Activated naive CD4-positive, alpha-beta T cell treated with anti-CD3 and anti-CD28 coated beads, Interleukin-2, amount 10 ng/mL, durations not matched to agents 7 days and 5 days (primary cell): Measurements from ENCODE around the gene TMEM43.

Source experiments
- CTCF ChIA-PET: fragments of 350-600 bp; sonication (Branson Sonifier 250); formaldehyde crosslinking; loops from one replicate; lab custom pipeline; 2021; ENCODE audit warnings: antibody characterized with exemption; lab: Charles Lee
- DNase-seq: peaks from one replicate; pipeline ENCODE4 v3.0.0-alpha.2; 2020
- H3K27ac Mint-ChIP-seq: one replicate; pipeline ENCODE4 v1.8.0; 2021; ENCODE audit warnings: mild to moderate bottlenecking, moderate library complexity, mixed read lengths
- H3K27me3 Mint-ChIP-seq: one replicate; pipeline ENCODE4 v1.8.0; 2021; ENCODE audit warnings: mild to moderate bottlenecking, mixed read lengths
- H3K36me3 Mint-ChIP-seq: one replicate; pipeline ENCODE4 v1.8.0; 2021; ENCODE audit warnings: mixed read lengths
- H3K4me1 Mint-ChIP-seq: one replicate; pipeline ENCODE4 v1.8.0; 2021; ENCODE audit warnings: mixed read lengths
- H3K4me3 Mint-ChIP-seq: one replicate; pipeline ENCODE4 v1.8.0; 2021; ENCODE audit warnings: mild to moderate bottlenecking, moderate library complexity, mixed read lengths
- H3K9me3 Mint-ChIP-seq: one replicate; pipeline ENCODE4 v1.8.0; 2021; ENCODE audit warnings: mixed read lengths

The TMEM43 gene

GRCh38 chr3:14126017-14126886 lies 1.4 kb downstream of the TMEM43 start:
- Mint-ChIP-seq H3K36me3 (peaks cover 39% of the 10 kb centered on the region), H3K4me3 (peak overlapping the region; percentile 95), H3K27ac (peak overlapping the region; percentile 94), H3K9me3 (no peaks in the 10 kb centered on the region), H3K27me3 (no peaks in the 10 kb centered on the region), H3K4me1 (peaks cover 51% of the 10 kb centered on the region)
- DNase-seq: no peak
- CTCF ChIA-PET: interaction anchor here (0.9 to 3.6 kb wide), 5 partner anchors 12 to 229 kb away, joined by 4 to 22 read pairs (median 15); partner anchors contain the start of genes LSM3 and XPC

- no peaks in the 10 kb centered on the region for H3K27me3 Mint-ChIP-seq
- peaks cover 41% of the 10 kb centered on the region for H3K36me3 Mint-ChIP-seq
- H3K4me3 Mint-ChIP-seq: peak overlapping the region; percentile 95
- DNase-seq: peak; percentile 14
- peak overlapping the region; percentile 42 for H3K27ac Mint-ChIP-seq
- CTCF ChIA-PET: interaction anchor here (1.6 kb wide), 1 partner anchor 230 kb away, joined by 4 read pairs; no protein-coding TSS in a partner anchor
- peaks cover 51% of the 10 kb centered on the region for H3K4me1 Mint-ChIP-seq
- H3K9me3 Mint-ChIP-seq: no peaks in the 10 kb centered on the region
Measured at GRCh38 chr3:14126887-14127505, 2.1 kb downstream of the TMEM43 start.

GRCh38 chr3:14127516-14128161 lies 2.8 kb downstream of the TMEM43 start:
- Mint-ChIP-seq H3K4me3 (no peak overlapping the region), H3K36me3 (peaks cover 48% of the 10 kb centered on the region), H3K27me3 (no peaks in the 10 kb centered on the region), H3K27ac (no peak overlapping the region), H3K9me3 (no peaks in the 10 kb centered on the region), H3K4me1 (peaks cover 45% of the 10 kb centered on the region)
- CTCF ChIA-PET: interaction anchor here (1.6 kb wide), 1 partner anchor 231 kb away, joined by 4 read pairs; no protein-coding TSS in a partner anchor
- peak; percentile 13 for DNase-seq

GRCh38 chr3:14128724-14129123 lies 3.9 kb downstream of the TMEM43 start:
- no peaks in the 10 kb centered on the region for H3K27me3 Mint-ChIP-seq
- CTCF ChIA-PET: no interaction called here
- no peak overlapping the region for H3K27ac Mint-ChIP-seq
- H3K36me3 Mint-ChIP-seq: peaks cover 52% of the 10 kb centered on the region
- H3K4me3 Mint-ChIP-seq: no peak overlapping the region
- no peaks in the 10 kb centered on the region for H3K9me3 Mint-ChIP-seq
- no peak for DNase-seq
- H3K4me1 Mint-ChIP-seq: peaks cover 34% of the 10 kb centered on the region

- H3K9me3 Mint-ChIP-seq: no peaks in the 10 kb centered on the region
- H3K4me3 Mint-ChIP-seq: no peak overlapping the region
- no peaks in the 10 kb centered on the region for H3K27me3 Mint-ChIP-seq
- peaks cover 58% of the 10 kb centered on the region for H3K36me3 Mint-ChIP-seq
- CTCF ChIA-PET: no interaction called here
- peaks cover 30% of the 10 kb centered on the region for H3K4me1 Mint-ChIP-seq
- DNase-seq: no peak
- peak overlapping the region; percentile 24 for H3K27ac Mint-ChIP-seq
Measured at GRCh38 chr3:14129296-14129695, 4.4 kb downstream of the TMEM43 start.

- Mint-ChIP-seq H3K4me3 (no peak overlapping the region), H3K27ac (no peak overlapping the region), H3K4me1 (peaks cover 30% of the 10 kb centered on the region), H3K9me3 (no peaks in the 10 kb centered on the region), H3K27me3 (no peaks in the 10 kb centered on the region), H3K36me3 (peaks cover 60% of the 10 kb centered on the region)
- CTCF ChIA-PET: no interaction called here
- no peak for DNase-seq
Measured at GRCh38 chr3:14130230-14130629, 5.4 kb downstream of the TMEM43 start.

GRCh38 chr3:14130707-14131106 lies 5.9 kb downstream of the TMEM43 start:
- H3K4me3 Mint-ChIP-seq: no peak overlapping the region
- H3K27me3 Mint-ChIP-seq: no peaks in the 10 kb centered on the region
- peaks cover 61% of the 10 kb centered on the region for H3K36me3 Mint-ChIP-seq
- no peak overlapping the region for H3K27ac Mint-ChIP-seq
- no peak for DNase-seq
- CTCF ChIA-PET: no interaction called here
- H3K9me3 Mint-ChIP-seq: no peaks in the 10 kb centered on the region
- H3K4me1 Mint-ChIP-seq: peaks cover 29% of the 10 kb centered on the region

- no peak overlapping the region for H3K4me3 Mint-ChIP-seq
- no peaks in the 10 kb centered on the region for H3K27me3 Mint-ChIP-seq
- DNase-seq: no peak
- CTCF ChIA-PET: no interaction called here
- peaks cover 25% of the 10 kb centered on the region for H3K4me1 Mint-ChIP-seq
- no peaks in the 10 kb centered on the region for H3K9me3 Mint-ChIP-seq
- H3K36me3 Mint-ChIP-seq: peaks cover 65% of the 10 kb centered on the region
- no peak overlapping the region for H3K27ac Mint-ChIP-seq
Measured at GRCh38 chr3:14131134-14131533, 6.3 kb downstream of the TMEM43 start.

GRCh38 chr3:14132120-14132519 lies 7.3 kb downstream of the TMEM43 start:
- Mint-ChIP-seq H3K27ac (no peak overlapping the region), H3K9me3 (no peaks in the 10 kb centered on the region), H3K36me3 (peaks cover 63% of the 10 kb centered on the region), H3K4me1 (peaks cover 15% of the 10 kb centered on the region), H3K27me3 (no peaks in the 10 kb centered on the region), H3K4me3 (no peak overlapping the region)
- DNase-seq: peak; percentile 9
- CTCF ChIA-PET: no interaction called here

GRCh38 chr3:14132689-14133088 lies 7.8 kb downstream of the TMEM43 start:
- DNase-seq: no peak
- H3K36me3 Mint-ChIP-seq: peaks cover 58% of the 10 kb centered on the region
- peaks cover 10% of the 10 kb centered on the region for H3K4me1 Mint-ChIP-seq
- CTCF ChIA-PET: no interaction called here
- H3K27ac Mint-ChIP-seq: no peak overlapping the region
- H3K4me3 Mint-ChIP-seq: no peak overlapping the region
- no peaks in the 10 kb centered on the region for H3K27me3 Mint-ChIP-seq
- no peaks in the 10 kb centered on the region for H3K9me3 Mint-ChIP-seq

GRCh38 chr3:14133188-14133800 lies 8.4 kb downstream of the TMEM43 start:
- CTCF ChIA-PET: no interaction called here
- H3K27ac Mint-ChIP-seq: no peak overlapping the region

GRCh38 chr3:14133876-14134275 lies 9.0 kb downstream of the TMEM43 start:
- DNase-seq: no peak
- H3K27ac Mint-ChIP-seq: no peak overlapping the region
- H3K36me3 Mint-ChIP-seq: peaks cover 52% of the 10 kb centered on the region
- H3K4me3 Mint-ChIP-seq: no peak overlapping the region
- H3K27me3 Mint-ChIP-seq: no peaks in the 10 kb centered on the region
- H3K9me3 Mint-ChIP-seq: no peaks in the 10 kb centered on the region
- CTCF ChIA-PET: no interaction called here
- no peaks in the 10 kb centered on the region for H3K4me1 Mint-ChIP-seq

More at GRCh38 chr3:14133188-14133800, 8.4 kb downstream of the TMEM43 start:
- Mint-ChIP-seq H3K9me3 (no peaks in the 10 kb centered on the region), H3K36me3 (peaks cover 55% of the 10 kb centered on the region), H3K4me3 (no peak overlapping the region), H3K27me3 (no peaks in the 10 kb centered on the region), H3K4me1 (peaks cover 4% of the 10 kb centered on the region)
- no peak for DNase-seq

- Mint-ChIP-seq H3K4me3 (no peak overlapping the region), H3K4me1 (no peaks in the 10 kb centered on the region), H3K27ac (no peak overlapping the region), H3K36me3 (peaks cover 49% of the 10 kb centered on the region), H3K9me3 (no peaks in the 10 kb centered on the region), H3K27me3 (no peaks in the 10 kb centered on the region)
- no peak for DNase-seq
- CTCF ChIA-PET: no interaction called here
Measured at GRCh38 chr3:14134291-14134690, 9.4 kb downstream of the TMEM43 start.

GRCh38 chr3:14135581-14135980 lies 10.7 kb downstream of the TMEM43 start:
- peaks cover 49% of the 10 kb centered on the region for H3K36me3 Mint-ChIP-seq
- CTCF ChIA-PET: no interaction called here
- H3K27ac Mint-ChIP-seq: no peak overlapping the region
- H3K4me3 Mint-ChIP-seq: no peak overlapping the region
- peaks cover 2% of the 10 kb centered on the region for H3K4me1 Mint-ChIP-seq
- no peak for DNase-seq
- no peaks in the 10 kb centered on the region for H3K9me3 Mint-ChIP-seq
- H3K27me3 Mint-ChIP-seq: no peaks in the 10 kb centered on the region
